ENCODE measurements around the gene NFATC4. TPM values are rescaled to one million over a fixed set of nuclear protein-coding genes. Genes with fewer than 3 reads are reported as not detected.
A peak's percentile ranks its signal among the peaks of the same experiment; 100 is the strongest.

NFATC4 gene
- total RNA-seq, 1 donor from 2014 or later, result 42.5 TPM

DNA sequence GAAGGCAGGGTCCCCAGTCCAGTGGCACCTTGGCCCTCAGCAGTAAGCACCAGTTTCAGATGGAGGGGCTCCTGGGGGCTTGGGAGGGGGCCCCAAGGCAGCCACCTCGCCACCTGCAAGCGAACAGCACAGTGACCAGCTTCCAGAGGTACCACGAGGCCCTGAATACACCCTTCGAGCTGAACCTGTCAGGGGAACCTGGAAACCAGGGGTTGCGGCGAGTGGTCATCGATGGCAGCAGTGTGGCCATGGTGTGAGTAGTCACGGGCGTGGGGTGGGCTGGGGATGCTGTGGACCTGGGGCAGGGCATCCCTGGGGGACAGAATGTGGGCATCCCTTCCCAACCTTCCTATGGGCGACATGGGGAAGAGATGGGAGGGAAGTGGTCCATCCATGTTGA is 42.0 kb downstream of the NFATC4 start:
- Histone ChIP-seq H3K9me3 (no peaks in the 10 kb centered on the region), H3K4me3 (no peak overlapping the region), H3K36me3 (peaks cover 15% of the 10 kb centered on the region), H3K4me1 (no peaks in the 10 kb centered on the region), H3K27me3 (no peaks in the 10 kb centered on the region), H3K27ac (no peak overlapping the region)
- TF ChIP-seq, protein P1, sequence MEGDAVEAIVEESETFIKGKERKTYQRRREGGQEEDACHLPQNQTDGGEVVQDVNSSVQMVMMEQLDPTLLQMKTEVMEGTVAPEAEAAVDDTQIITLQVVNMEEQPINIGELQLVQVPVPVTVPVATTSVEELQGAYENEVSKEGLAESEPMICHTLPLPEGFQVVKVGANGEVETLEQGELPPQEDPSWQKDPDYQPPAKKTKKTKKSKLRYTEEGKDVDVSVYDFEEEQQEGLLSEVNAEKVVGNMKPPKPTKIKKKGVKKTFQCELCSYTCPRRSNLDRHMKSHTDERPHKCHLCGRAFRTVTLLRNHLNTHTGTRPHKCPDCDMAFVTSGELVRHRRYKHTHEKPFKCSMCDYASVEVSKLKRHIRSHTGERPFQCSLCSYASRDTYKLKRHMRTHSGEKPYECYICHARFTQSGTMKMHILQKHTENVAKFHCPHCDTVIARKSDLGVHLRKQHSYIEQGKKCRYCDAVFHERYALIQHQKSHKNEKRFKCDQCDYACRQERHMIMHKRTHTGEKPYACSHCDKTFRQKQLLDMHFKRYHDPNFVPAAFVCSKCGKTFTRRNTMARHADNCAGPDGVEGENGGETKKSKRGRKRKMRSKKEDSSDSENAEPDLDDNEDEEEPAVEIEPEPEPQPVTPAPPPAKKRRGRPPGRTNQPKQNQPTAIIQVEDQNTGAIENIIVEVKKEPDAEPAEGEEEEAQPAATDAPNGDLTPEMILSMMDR (IDR thresholded peaks at IDR 0.05), result no peak
- no peak for ATAC-seq
- no peak for DNase-seq
- intact Hi-C loops (cut with DNase I), result no loop called here

DNA sequence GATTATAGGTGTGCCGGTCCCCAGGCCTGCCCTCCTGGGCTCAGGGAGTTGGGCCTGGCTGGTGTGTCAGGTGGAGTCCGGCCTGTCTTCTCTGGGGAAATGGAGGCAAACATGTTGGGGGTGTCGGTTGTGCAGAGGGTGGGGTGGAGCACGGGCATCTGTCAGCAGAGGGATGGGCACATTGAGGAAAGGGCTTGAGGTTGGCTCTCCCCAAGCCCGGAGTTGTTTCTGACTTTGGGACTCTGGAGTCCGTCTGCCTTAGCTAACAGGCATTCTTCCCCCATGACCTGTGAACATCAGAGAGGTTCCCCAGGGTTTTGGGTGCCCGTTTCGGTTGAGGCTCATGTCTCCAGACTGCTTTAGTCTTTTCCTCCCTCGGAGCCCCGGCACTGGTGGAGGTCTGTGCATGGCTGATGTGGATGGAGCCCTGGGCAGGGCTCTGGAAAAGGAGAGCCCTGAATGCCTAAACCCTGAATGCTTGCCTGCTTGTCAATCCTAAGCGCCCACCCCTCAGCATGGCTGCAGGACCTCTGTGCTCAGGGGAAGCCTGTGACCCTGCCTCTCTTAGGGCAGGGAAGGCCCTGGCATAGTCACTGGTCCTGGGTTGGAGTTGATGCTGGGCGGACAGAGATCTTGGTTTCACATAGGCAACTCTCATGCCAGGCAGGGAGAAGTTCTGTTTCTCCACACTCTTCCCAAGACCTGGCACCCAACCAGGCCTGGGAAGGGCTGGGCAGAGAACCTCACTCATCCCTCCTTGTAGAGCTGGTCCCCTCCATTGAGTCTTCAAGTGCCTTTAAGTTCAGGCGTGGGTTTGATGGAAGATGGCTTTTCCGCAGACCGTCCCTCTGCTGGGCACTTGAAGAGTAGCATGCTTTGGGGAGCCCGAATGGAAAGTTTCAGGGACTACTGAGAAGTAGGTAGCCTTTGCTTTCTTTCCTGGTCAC is 43.7 kb downstream of the NFATC4 start:
- intact Hi-C loops (cut with DNase I), result no loop called here
- H3K27me3 ChIP-seq, result no peaks in the 10 kb centered on the region
- no peaks in the 10 kb centered on the region for H3K4me1 ChIP-seq
- H3K36me3 ChIP-seq, result peaks cover 19% of the 10 kb centered on the region
- TF ChIP-seq, protein P1 (IDR thresholded peaks at IDR 0.05), result peak; percentile 64
- ATAC-seq, result peak; percentile 65
- no peak overlapping the region for H3K4me3 ChIP-seq
- no peaks in the 10 kb centered on the region for H3K9me3 ChIP-seq
- no peak overlapping the region for H3K27ac ChIP-seq
- no peak for DNase-seq

DNA sequence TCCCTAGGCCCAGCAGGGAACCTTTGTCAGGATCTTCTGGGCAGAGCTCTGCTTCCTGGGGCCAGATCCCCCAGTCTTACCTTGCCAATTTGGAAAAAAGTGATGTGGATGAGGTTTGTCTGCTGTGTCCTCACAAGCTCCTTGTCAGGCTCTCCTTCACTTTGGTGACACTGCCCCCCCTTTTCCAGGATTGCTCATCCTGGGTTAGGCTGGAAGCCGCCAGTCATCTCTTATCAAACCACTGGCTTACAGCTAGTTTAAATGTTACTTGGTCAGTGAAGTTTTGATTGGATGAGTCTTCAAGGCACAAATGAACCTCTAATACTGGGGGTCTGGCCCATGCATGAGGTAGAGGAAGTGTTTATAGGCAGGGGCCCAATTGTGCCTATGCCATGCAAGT is 46.1 kb downstream of the NFATC4 start:
- DNase-seq, result no peak
- TF ChIP-seq, protein P1 (IDR thresholded peaks at IDR 0.05), result no peak
- H3K27me3 ChIP-seq, result no peaks in the 10 kb centered on the region
- H3K36me3 ChIP-seq, result peaks cover 11% of the 10 kb centered on the region
- H3K4me1 ChIP-seq, result peaks cover 7% of the 10 kb centered on the region
- ATAC-seq, result no peak
- no peak overlapping the region for H3K27ac ChIP-seq
- H3K4me3 ChIP-seq, result no peak overlapping the region
- intact Hi-C loops (cut with DNase I), result no loop called here
- H3K9me3 ChIP-seq, result no peaks in the 10 kb centered on the region

DNA sequence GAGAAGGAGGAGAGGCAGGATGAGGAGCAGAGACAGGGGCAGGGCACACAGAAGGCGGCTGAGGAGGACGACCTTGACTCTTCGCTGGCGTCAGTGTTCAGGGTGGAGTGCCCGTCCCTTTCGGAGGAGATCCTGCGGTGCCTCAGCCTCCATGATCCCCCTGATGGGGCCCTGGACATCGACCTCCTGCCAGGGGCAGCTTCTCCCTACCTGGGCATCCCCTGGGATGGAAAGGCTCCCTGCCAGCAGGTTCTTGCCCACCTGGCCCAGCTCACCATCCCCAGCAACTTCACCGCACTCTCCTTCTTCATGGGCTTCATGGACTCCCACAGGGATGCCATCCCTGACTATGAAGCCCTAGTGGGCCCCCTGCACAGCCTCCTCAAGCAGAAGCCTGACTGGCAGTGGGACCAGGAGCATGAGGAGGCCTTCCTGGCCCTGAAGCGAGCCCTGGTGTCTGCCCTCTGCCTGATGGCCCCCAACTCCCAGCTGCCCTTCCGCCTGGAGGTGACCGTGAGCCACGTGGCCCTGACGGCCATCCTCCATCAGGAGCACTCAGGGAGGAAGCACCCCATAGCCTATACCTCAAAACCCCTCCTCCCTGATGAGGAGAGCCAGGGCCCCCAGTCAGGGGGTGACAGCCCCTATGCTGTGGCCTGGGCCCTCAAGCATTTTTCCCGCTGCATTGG is 46.9 kb downstream of the NFATC4 start:
- no peaks in the 10 kb centered on the region for H3K9me3 ChIP-seq
- H3K4me3 ChIP-seq, result no peak overlapping the region
- DNase-seq (no peak), ATAC-seq (no peak)
- TF ChIP-seq, protein P1 (IDR thresholded peaks at IDR 0.05), result no peak
- H3K27me3 ChIP-seq, result no peaks in the 10 kb centered on the region
- no peak overlapping the region for H3K27ac ChIP-seq
- peaks cover 7% of the 10 kb centered on the region for H3K4me1 ChIP-seq
- H3K36me3 ChIP-seq, result peaks cover 6% of the 10 kb centered on the region
- intact Hi-C loops (cut with DNase I), result no loop called here

DNA sequence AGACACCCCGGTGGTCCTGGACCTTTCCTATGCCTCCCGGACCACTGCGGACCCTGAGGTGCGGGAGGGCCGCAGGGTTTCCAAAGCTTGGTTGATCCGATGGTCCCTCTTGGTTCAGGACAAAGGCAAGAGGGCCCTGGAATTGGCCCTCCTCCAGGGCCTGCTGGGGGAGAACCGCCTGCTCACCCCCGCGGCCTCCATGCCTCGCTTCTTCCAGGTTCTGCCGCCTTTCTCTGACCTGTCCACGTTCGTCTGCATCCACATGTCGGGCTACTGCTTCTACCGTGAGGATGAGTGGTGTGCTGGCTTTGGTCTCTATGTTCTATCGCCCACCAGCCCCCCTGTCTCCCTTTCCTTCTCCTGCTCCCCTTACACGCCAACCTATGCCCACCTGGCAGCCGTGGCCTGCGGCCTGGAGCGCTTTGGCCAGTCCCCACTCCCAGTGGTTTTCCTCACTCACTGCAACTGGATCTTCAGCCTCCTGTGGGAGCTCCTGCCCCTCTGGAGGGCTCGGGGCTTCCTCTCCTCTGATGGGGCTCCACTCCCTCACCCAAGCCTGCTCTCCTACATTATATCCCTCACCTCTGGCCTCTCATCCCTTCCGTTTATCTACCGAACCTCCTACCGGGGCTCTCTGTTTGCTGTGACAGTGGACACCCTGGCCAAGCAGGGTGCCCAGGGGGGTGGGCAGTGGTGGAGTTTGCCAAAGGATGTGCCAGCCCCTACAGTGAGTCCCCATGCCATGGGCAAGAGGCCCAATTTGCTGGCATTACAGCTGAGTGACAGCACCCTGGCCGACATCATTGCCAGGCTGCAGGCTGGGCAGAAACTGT is 47.7 kb downstream of the NFATC4 start:
- DNase-seq, result no peak
- peaks cover 7% of the 10 kb centered on the region for H3K4me1 ChIP-seq
- no peak overlapping the region for H3K27ac ChIP-seq
- no peak for ATAC-seq
- H3K4me3 ChIP-seq, result no peak overlapping the region
- intact Hi-C loops (cut with DNase I), result no loop called here
- no peaks in the 10 kb centered on the region for H3K27me3 ChIP-seq
- no peaks in the 10 kb centered on the region for H3K9me3 ChIP-seq
- H3K36me3 ChIP-seq, result peaks cover 6% of the 10 kb centered on the region
- TF ChIP-seq, protein P1 (IDR thresholded peaks at IDR 0.05), result no peak
